HG03095 (cell line): ENCODE results near the gene IL1RAPL2.
"Not testable (repeated sequence)": the region's sequence is repeated elsewhere in the genome, so short reads cannot be mapped to it uniquely, and the experiment has no call there.

Source experiments
- ATAC-seq: cut with Tn5 transposase; IDR thresholded peaks from one replicate; pipeline ENCODE4 v1.9.1; 2021; ENCODE audit warnings: moderate library complexity; ENCODE audit not compliant: unreplicated experiment

The IL1RAPL2 gene

DNA sequence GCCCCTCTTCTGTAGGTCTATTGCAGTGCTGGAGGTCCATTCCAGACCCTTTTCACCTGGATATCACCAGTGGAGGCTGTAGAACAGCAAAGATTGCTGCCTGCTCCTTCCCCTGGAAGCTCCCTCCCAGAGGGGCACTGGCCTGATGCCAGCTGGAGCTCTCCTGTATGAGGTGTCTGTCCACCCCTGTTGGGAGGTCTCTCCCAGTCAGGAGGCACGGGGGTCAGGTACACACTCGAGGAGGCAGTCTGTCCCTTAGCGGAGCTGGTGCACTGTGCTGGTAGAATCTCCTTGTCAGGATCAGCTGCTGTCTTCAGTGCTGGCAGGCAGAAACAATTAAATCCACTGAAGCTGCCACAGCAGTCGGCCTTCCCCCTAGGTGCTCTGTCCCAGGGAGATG is 276.6 kb downstream of the IL1RAPL2 start:
- ATAC-seq, result no peak

DNA sequence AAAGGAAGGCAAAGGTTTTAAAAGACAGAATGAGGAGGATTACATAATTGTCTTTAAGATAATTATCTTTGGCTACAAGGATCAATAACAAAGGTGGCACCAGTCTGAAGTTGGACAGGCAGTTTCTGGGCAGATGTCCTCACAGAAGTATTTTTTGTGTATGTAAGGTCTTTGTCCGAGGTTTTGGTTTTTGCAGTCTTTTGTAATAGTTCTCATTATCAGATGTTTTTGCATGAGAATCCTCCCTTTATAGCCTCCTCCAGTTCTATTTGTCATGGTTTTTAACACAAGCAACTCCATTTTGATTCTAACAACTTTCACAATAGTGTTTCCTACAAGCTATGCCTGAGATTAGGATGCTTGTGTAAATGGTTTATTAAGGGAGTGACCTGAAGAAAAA is 286.2 kb downstream of the IL1RAPL2 start:
- no peak for ATAC-seq

DNA sequence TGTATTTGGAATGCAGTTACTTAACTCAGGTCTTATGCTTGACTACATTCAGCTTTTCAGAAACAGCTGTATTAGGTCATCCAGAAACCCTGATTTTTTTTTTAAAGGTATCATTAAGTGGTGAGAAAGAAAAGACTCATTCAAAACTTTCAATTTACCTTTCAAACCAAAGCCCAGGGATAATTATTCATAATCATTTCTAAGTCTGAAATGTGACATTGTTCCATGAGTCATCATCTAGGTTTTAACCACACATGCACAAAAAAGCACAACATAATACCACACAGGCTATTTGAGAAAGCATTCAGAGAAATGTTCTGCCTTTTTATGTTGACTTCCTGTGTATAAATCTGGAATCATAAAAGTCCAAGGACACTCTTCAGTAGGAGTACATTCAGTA is 288.2 kb downstream of the IL1RAPL2 start:
- no peak for ATAC-seq

DNA sequence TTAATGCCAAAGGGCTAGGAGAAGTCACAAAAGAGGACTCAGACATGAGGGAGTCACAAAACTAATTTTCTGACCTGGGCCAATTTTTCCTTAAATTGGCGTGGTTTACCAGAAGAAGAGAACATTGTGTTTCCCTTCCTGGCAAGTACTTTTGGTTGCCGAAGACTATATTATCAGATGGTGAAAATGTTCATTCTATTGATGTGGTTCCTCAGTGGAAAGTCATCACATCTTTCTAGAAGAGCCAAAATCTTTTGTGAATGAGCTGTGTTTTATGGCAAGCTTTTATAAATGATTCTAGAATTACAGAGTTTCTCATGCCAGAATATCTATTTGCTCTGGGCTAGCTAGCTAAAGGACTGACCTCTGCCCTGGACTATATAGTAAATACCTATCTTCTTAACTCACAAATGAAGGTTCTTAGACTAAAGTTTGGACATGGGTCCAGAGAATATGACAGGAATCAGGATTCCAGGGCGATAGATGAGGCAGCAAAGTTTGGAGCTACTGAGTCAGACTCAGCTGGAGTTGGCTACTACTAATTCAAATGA is 288.9 kb downstream of the IL1RAPL2 start:
- no peak for ATAC-seq

DNA sequence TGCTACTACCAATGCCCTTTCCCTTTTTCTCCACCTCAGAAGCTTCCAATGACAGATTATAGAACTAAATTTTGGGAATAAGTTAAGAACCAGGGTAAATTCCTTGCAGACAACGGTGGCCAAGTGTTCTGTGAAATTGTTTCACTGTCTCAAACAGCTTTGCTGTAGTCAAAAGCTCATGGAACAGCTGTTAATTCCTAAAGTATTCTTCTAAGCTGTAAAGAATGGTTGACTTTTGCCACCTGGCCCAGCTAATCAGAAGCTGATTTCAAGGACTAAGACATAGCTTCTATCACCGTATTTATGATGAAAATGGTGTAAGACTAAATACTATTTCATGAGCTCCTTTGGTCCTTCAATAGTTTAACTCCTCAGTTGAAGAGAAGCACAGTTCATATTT is 297.5 kb downstream of the IL1RAPL2 start:
- no peak for ATAC-seq

DNA sequence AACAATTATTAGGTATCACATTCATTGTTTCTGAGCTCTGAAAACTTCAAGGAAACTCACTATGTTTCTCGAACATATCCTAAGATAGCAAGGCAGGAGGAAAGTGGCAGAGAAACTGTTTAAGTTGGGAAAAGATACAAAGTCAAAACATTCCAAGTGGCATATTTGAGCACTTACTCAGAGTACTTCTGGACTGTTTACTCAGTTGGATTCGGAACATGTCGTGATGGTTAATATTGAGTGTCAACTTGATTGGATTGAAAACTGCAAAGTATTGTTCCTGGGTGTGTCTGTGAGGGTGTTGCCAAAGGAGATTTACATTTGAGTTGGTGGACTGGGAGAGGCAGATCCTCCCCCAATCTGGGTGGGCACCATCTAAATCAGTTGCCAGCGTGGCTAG is 298.3 kb downstream of the IL1RAPL2 start:
- ATAC-seq, result no peak

DNA sequence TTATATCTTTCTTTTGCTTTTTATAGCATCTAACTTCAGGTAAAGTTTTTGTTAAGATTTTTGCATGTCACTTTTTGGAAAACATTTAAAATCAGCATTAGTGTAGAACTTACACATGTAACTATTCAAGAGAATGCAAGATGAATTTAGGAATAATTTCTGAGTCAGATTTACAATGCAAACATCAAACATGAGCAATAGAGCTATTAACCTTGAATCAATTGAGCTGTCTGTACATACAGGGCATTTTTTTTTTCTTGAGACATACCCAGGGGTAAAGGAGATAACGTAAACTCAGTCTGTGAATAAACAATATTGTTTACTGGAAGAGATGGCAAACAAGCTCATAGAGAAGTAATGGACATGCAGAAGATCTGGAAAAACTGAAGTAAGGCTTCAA is 311.5 kb downstream of the IL1RAPL2 start:
- ATAC-seq, result no peak

DNA sequence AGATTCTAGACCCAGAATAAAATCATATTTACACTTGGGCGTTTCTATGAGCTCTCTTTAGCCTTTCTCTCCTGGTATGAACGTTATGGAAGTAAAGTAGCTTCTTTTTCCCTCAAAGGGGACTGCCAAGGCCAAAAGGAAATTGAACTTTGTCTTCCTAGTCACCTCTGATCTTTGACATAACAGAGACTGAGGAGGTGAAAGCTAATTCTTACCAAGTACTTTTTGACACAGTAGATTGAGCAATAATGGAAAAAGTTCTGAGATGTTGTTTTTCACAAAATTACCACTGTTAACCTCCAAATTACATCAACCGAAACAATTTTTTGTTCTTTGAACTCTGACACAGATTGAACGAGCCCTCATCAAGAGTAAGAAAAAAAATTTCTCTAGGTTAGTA is 336.1 kb downstream of the IL1RAPL2 start:
- no peak for ATAC-seq

DNA sequence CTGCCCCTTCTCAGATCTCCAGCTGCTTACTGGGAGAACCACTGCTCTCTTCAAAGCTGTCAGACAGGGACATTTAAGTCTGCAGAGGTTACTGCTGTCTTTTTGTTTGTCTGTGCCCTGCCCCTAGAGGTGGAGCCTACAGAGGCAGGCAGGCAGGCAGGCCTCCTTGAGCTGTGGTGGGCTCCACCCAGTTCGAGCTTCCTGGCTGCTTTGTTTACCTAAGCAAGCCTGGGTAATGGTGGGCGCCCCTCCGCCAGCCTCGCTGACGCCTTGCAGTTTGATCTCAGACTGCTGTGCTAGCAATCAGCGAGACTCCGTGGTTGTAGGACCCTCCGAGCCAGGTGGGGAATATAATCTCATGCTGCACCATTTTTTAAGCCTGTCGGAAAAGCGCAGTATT is 343.7 kb downstream of the IL1RAPL2 start:
- not testable (repeated sequence) for ATAC-seq

DNA sequence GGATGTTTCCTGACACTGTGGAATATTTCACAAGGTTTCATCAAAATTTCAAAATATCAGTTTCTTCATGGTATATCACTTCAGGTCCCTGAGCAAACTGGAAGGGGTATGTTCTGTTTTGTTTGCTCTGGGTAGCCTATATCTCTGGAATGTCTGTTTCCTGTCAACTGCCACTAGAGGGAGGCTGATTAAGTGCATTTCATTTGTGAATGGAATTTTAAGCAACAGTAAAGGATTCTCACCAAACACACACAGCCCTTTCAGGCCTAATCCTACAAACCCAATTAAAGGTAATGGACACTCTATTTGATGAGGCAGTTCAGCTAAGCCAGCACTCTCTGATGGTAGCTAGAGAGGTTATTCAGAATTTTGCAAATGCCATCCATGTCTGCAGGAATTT is 347.3 kb downstream of the IL1RAPL2 start:
- no peak for ATAC-seq

DNA sequence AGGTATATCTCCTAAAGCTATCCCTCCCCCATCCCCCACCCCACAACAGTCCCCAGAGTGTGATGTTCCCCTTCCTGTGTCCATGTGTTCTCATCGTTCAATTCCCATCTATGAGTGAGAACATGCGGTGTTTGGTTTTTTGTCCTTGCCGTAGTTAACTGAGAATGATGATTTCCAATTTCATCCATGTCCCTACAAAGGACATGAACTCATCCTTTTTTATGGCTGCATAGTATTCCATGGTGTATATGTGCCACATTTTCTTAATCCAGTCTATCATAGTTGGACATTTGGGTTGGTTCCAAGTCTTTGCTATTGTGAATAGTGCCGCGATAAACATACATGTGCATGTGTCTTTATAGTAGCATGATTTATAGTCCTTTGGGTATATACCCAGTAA is 348.7 kb downstream of the IL1RAPL2 start:
- not testable (repeated sequence) for ATAC-seq

DNA sequence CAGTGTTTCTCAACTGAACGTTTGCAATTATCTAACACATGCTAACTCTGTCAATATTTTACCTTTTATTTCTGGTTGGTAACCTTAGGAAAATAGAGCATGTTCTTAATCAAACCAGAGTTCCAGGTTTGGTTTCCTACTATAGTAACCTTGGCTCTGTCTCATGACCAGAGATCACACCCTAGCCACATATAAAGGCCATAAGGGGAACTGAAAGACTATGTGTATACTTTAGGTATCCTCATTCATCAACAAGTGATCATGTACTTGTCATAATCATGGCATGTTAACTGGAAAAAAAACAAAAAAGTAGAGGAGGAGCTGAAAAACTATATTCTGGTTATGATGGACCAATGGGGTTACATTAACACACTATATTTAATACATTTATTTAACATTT is 352.1 kb downstream of the IL1RAPL2 start:
- no peak for ATAC-seq

DNA sequence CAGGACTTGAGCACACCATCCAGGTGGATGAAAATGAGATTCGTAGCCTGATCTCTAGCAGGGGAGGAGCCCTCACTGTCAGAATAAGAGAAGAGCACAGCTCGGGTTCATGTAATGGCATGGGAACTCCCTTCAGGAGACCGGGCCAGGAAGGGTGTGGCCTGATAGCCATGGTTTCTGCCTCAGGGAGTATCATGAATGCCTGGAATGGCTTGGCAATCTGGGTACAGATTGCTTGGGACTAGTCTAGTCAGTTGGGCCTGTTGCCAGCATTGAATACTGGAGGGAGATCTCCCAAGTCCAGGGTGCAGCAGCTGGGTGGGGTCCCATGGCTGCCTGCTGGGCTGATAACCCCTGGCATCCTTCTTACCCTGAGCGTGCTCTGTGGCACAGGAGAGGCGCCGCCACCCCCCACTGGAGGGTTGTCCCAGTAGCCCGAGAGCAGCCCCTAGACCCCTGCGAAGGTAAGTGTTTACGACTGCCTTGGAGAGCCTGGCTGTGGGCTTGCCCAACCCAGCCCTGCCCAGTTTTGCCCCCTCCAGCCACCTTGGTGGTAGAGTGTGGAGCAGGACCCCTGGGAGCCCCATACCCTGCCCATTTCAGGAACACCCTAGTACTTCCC is 355.7 kb downstream of the IL1RAPL2 start:
- ATAC-seq, result no peak

DNA sequence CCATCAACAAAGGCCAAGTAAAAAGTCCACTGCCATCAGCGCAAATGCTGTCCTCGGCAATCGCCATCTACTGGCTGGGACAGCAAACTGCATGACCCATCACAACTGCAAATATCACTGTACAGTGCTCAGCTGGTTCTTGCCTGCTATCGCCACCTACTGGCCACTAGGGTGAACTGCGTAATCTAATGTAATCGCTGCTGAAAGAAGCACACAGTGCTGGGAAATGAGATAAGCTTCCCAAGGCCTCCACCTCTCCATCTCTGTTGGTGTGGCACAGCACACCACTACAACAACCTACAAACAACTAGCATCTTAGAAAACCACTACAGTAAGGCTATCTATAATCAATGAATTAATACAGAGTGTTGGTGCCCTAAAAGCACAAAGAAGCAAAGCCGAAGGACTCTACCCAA is 356.2 kb downstream of the IL1RAPL2 start:
- ATAC-seq, result peak; percentile 96

DNA sequence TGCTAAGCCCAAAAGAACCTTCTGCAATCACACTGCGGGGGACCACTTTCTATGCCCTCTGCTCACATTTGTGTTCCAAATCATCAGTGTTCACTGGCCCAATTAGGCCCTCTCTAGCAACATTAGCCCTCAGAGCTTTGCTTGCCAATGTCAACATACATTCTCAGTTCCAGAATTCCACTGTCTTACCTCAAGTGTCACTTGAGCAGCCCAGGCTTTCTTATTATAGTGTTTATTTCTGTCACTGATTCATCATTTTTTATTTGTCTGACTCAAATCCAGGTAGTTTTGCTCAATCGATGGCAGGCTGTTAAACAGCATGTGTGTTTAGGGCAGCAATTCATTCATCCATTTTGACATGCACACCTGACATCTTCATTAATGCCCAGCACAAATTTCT is 363.3 kb downstream of the IL1RAPL2 start:
- no peak for ATAC-seq

DNA sequence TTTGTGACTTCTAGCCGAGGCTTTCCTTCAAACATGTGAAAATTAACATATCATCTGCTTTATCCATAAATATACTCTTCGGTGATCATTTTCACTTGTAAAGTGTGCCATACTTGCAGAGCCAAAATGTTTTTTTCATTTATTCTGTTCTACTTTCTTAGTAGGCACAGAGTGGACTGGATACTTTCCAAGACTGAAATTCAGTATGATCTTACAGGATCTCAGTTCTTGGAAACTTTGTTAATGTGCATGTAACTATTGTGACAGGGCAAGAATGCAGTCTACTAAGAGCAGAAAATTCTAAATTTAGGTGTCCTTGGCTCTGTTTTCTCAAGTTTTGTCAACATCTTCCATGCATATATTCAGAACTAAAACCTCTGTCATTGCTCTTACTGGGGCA is 369.6 kb downstream of the IL1RAPL2 start:
- no peak for ATAC-seq

DNA sequence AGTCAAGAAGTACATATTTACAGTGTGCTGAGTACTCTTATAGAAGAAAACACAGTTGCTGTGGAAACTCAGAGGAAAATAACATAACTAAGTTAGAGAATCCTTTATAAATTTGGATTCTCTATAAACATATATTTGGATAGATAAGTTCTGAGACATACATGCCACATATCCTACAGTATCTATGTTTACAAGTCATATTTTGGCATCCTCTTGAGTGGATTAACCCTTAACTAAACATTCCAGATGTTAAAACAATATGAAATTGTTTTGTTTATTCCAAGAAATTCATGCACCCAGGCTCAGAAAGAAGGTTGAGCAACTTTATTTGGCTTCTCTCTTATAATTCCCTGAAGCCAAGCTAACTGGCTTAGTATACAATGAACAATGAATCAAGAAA is 387.3 kb downstream of the IL1RAPL2 start:
- ATAC-seq, result no peak

DNA sequence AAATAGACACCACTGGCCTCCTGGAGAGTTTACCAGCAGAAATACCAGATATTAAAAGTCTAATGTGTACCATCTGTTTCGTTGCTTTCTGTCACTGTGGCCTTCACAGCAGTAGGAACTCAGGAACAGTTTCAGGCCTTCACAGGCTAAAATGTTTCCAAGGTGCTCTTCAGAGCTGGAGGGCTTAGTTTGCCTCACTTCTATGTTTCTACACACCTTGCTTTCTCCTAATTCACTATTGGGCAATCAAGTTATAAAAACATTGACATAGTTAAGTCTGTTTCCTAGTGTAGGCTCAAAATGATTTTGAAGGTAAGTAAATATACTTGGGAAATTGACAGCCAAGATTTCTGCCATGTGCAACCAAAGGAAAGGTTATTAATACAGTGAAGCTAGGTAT is 395.9 kb downstream of the IL1RAPL2 start:
- ATAC-seq, result no peak

DNA sequence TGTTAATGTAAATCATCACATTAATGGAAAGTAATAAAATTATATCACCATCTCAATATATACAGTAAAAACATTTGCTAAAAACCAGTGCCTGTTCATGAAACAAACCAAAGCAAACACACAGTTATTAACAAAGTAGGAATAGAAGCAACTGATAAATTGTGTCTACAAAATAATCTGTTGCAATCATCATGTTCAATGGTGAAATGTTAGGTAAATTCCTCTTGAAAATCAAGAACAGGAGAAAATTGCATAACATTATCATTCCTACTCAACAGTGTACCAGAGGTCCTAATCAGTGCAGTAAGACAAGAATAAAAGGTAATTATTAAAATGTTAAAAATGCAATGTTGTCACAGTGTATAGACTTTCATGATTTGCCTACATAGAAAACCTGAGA is 402.2 kb downstream of the IL1RAPL2 start:
- ATAC-seq, result no peak

DNA sequence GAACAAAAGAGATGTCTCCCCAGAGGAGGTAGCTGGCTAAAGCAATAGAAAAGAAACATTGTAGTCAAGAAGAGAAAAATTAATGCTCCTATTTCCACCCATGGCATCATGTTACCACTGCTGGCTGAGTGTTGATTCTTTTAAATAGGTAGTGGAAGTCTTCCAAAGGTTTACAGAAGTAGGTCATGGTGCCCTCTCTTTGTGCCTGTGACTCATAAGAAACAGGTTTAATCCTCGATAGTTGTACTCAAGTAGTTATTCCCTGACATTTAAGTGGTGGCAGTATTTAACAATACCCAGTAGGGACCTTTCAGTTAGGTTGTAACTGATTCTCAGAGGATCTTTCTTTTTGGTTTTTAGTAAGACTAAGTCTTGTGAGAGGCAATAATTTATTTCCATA is 406.7 kb downstream of the IL1RAPL2 start:
- ATAC-seq, result no peak

DNA sequence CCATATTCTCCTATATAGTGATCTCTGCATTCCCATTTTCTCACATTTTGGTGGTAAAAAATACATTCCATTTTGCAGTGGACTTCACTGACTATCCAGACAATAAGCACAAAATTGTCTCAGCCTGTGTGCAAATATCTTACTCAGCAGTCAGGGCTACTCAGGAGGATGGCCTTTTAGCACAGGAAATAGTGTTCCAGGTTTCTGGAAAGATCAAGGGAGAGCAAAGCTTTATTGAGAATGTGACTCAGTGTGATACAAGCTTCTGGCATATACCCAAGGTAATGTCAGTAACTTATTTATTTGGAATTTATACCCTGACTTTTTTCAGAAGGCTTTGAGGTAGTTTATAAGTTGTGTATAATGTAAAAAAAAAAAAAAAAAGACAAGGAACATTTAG is 421.1 kb downstream of the IL1RAPL2 start:
- ATAC-seq, result no peak

DNA sequence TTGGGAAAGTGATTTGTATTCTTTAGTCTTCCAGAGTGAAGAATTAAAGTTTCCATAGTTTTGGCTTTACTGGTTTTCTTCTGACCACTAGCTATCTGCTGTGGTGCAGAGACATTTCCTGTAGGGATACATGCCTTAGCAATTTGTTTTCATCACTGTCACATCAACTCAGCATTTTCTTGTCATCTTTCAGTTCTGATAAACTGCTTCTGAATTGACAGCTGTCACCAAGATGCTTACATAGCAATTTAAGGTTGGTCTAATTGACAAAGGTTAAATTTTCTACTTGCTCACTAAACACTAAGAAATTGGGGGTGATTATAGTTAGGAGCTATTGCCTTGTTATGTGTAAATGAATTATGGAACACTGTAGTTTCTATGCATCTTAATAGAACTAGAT is 422.0 kb downstream of the IL1RAPL2 start:
- ATAC-seq, result no peak

DNA sequence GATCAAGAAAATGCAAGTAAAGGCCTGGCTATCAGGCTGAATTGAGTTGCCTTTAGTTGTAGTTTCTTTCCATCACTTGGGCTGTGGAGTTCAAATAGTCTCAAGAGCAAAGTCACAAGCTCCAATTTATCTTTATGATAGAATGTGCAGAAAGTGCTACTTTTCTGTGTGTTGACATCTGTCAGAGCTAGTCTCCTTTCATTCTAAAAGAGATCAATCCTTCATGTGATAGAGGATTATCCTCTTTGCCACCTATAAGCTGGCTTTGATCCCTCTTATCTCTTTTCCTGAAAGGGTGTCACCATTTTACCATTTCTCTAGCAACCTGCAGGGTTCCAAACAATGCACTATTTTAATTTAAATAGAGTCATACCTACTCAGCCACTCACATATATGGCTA is 429.5 kb downstream of the IL1RAPL2 start:
- no peak for ATAC-seq
